Peyer's patch (tissue), 4 donors: ENCODE data around the gene ACTG2.

ENCODE experiments used
- CTCF ChIP-seq, 6 experiments: fragments of 450-650 bp in 4 of 6; fragments of 200-600 bp in 2 of 6; sonication (generic) in 1 of 6; IDR thresholded peaks; one replicate each; pipeline ENCODE4 v1.5.1; 2017 to 2019; ENCODE audit warnings: antibody characterized with exemption in 6 of 6, mild to moderate bottlenecking in 3 of 6, moderate library complexity in 1 of 6
- POLR2A ChIP-seq, 2 donors: fragments of 450-650 bp; IDR thresholded peaks; one replicate each; pipeline ENCODE4 v1.5.1; 2017; ENCODE audit warnings: antibody characterized with exemption in 2 of 2, mild to moderate bottlenecking in 2 of 2, moderate library complexity in 2 of 2

GRCh38 chr2:73935641-73936040 is 42.8 kb downstream of the ACTG2 start:
- TF ChIP-seq POLR2A (IDR thresholded peaks at IDR 0.05), result no peak
- no peak for TF ChIP-seq CTCF (IDR thresholded peaks at IDR 0.05)
